Measurements from ENCODE around the gene KRTAP9-9.

The KRTAP9-9 gene

GRCh38 chr17:41296846-41297245 lies 41.7 kb downstream of the KRTAP9-9 start:
- H3K9ac ChIP-seq (ENCODE audit: insufficient read length, low read depth) = no peak overlapping the region
- no peaks in the 10 kb centered on the region for H3K9me3 ChIP-seq (ENCODE audit: insufficient read depth, low read length)
- H3K27me3 ChIP-seq (ENCODE audit: insufficient read depth, insufficient read length) = no peaks in the 10 kb centered on the region
- TF ChIP-seq SUZ12 (IDR thresholded peaks at IDR 0.05; ENCODE audit: extremely low read depth, insufficient read depth, insufficient read length) = no peak
- no peak for TF ChIP-seq ZNF274 (IDR thresholded peaks at IDR 0.05; ENCODE audit: low read depth, low read length)
- TF ChIP-seq YY1 (IDR thresholded peaks at IDR 0.05; ENCODE audit: insufficient read depth, insufficient read length) = no peak
- no peak overlapping the region for H3K4me3 ChIP-seq (ENCODE audit: insufficient read length, low read depth)
- H3K4me1 ChIP-seq (ENCODE audit: insufficient read depth, insufficient read length) = no peaks in the 10 kb centered on the region
- H3K36me3 ChIP-seq (ENCODE audit: insufficient read depth, insufficient read length, low read length) = no peaks in the 10 kb centered on the region
- DNase-seq (ENCODE audit: low read depth, low spot score) = no peak

GRCh38 chr17:41298458-41299135 lies 43.4 kb downstream of the KRTAP9-9 start:
- TF ChIP-seq ZNF274 (IDR thresholded peaks at IDR 0.05; ENCODE audit: low read depth, low read length) (no peak), SUZ12 (IDR thresholded peaks at IDR 0.05; ENCODE audit: extremely low read depth, insufficient read depth, insufficient read length) (no peak), YY1 (IDR thresholded peaks at IDR 0.05; ENCODE audit: insufficient read depth, insufficient read length) (no peak)
- Histone ChIP-seq H3K4me1 (ENCODE audit: insufficient read depth, insufficient read length) (no peaks in the 10 kb centered on the region), H3K36me3 (ENCODE audit: insufficient read depth, insufficient read length, low read length) (no peaks in the 10 kb centered on the region), H3K27me3 (ENCODE audit: insufficient read depth, insufficient read length) (no peaks in the 10 kb centered on the region), H3K9me3 (ENCODE audit: insufficient read depth, low read length) (no peaks in the 10 kb centered on the region), H3K9ac (ENCODE audit: insufficient read length, low read depth) (no peak overlapping the region), H3K4me3 (ENCODE audit: insufficient read length, low read depth) (no peak overlapping the region)
- no peak for DNase-seq (ENCODE audit: low read depth, low spot score)

- Histone ChIP-seq H3K9ac (ENCODE audit: insufficient read length, low read depth) (no peak overlapping the region), H3K4me1 (ENCODE audit: insufficient read depth, insufficient read length) (no peaks in the 10 kb centered on the region), H3K9me3 (ENCODE audit: insufficient read depth, low read length) (no peaks in the 10 kb centered on the region), H3K4me3 (ENCODE audit: insufficient read length, low read depth) (no peak overlapping the region), H3K27me3 (ENCODE audit: insufficient read depth, insufficient read length) (no peaks in the 10 kb centered on the region), H3K36me3 (ENCODE audit: insufficient read depth, insufficient read length, low read length) (no peaks in the 10 kb centered on the region)
- DNase-seq (ENCODE audit: low read depth, low spot score) = no peak
- TF ChIP-seq YY1 (IDR thresholded peaks at IDR 0.05; ENCODE audit: insufficient read depth, insufficient read length) = no peak
- no peak for TF ChIP-seq SUZ12 (IDR thresholded peaks at IDR 0.05; ENCODE audit: extremely low read depth, insufficient read depth, insufficient read length)
- TF ChIP-seq ZNF274 (IDR thresholded peaks at IDR 0.05; ENCODE audit: low read depth, low read length) = no peak
Observed at GRCh38 chr17:41301204-41301790, 46.1 kb downstream of the KRTAP9-9 start.

- Histone ChIP-seq H3K36me3 (ENCODE audit: insufficient read depth, insufficient read length, low read length) (no peaks in the 10 kb centered on the region), H3K9me3 (ENCODE audit: insufficient read depth, low read length) (no peaks in the 10 kb centered on the region), H3K4me1 (ENCODE audit: insufficient read depth, insufficient read length) (no peaks in the 10 kb centered on the region), H3K9ac (ENCODE audit: insufficient read length, low read depth) (no peak within 1 kb of the TSS), H3K27me3 (ENCODE audit: insufficient read depth, insufficient read length) (no peaks in the 10 kb centered on the region), H3K4me3 (ENCODE audit: insufficient read length, low read depth) (no peak within 1 kb of the TSS)
- TF ChIP-seq ZNF274 (IDR thresholded peaks at IDR 0.05; ENCODE audit: low read depth, low read length) (no peak), SUZ12 (IDR thresholded peaks at IDR 0.05; ENCODE audit: extremely low read depth, insufficient read depth, insufficient read length) (no peak), YY1 (IDR thresholded peaks at IDR 0.05; ENCODE audit: insufficient read depth, insufficient read length) (no peak)
- DNase-seq (ENCODE audit: low read depth, low spot score) = no peak
Observed at GRCh38 chr17:41301916-41302901, 47.0 kb downstream of the KRTAP9-9 start, which contains the start of gene KRTAP29-1. Gene KRTAP29-1, minus strand, starts transcription at chr17:41302851. Its CDS starts 0 bp downstream, at chr17:41302851.

- Histone ChIP-seq H3K9me3 (ENCODE audit: insufficient read depth, low read length) (no peaks in the 10 kb centered on the region), H3K27me3 (ENCODE audit: insufficient read depth, insufficient read length) (no peaks in the 10 kb centered on the region), H3K4me3 (ENCODE audit: insufficient read length, low read depth) (no peak overlapping the region), H3K9ac (ENCODE audit: insufficient read length, low read depth) (no peak overlapping the region), H3K4me1 (ENCODE audit: insufficient read depth, insufficient read length) (no peaks in the 10 kb centered on the region), H3K36me3 (ENCODE audit: insufficient read depth, insufficient read length, low read length) (no peaks in the 10 kb centered on the region)
- DNase-seq (ENCODE audit: low read depth, low spot score) = no peak
- TF ChIP-seq SUZ12 (IDR thresholded peaks at IDR 0.05; ENCODE audit: extremely low read depth, insufficient read depth, insufficient read length) (no peak), YY1 (IDR thresholded peaks at IDR 0.05; ENCODE audit: insufficient read depth, insufficient read length) (no peak), ZNF274 (IDR thresholded peaks at IDR 0.05; ENCODE audit: low read depth, low read length) (no peak)
Observed at GRCh38 chr17:41302981-41303380, 47.8 kb downstream of the KRTAP9-9 start.

- Histone ChIP-seq H3K9ac (ENCODE audit: insufficient read length, low read depth) (no peak overlapping the region), H3K4me3 (ENCODE audit: insufficient read length, low read depth) (no peak overlapping the region), H3K36me3 (ENCODE audit: insufficient read depth, insufficient read length, low read length) (no peaks in the 10 kb centered on the region), H3K27me3 (ENCODE audit: insufficient read depth, insufficient read length) (no peaks in the 10 kb centered on the region), H3K9me3 (ENCODE audit: insufficient read depth, low read length) (no peaks in the 10 kb centered on the region), H3K4me1 (ENCODE audit: insufficient read depth, insufficient read length) (no peaks in the 10 kb centered on the region)
- TF ChIP-seq SUZ12 (IDR thresholded peaks at IDR 0.05; ENCODE audit: extremely low read depth, insufficient read depth, insufficient read length) = no peak
- TF ChIP-seq ZNF274 (IDR thresholded peaks at IDR 0.05; ENCODE audit: low read depth, low read length) = no peak
- TF ChIP-seq YY1 (IDR thresholded peaks at IDR 0.05; ENCODE audit: insufficient read depth, insufficient read length) = no peak
- DNase-seq (ENCODE audit: low read depth, low spot score) = no peak
Observed at GRCh38 chr17:41304091-41304490, 48.9 kb downstream of the KRTAP9-9 start.

Data from NT2/D1 (cell line).